Stimulated activated naive B cell treated with anti-CD40 and anti-IgM and Interleukin-4, amounts not matched to agents 10 μg/mL and 1 μg/mL and 100 μg/mL, for 72 hours (primary cell): Measurements from ENCODE around the gene SRL.
"Not testable (repeated sequence)": the region's sequence is repeated elsewhere in the genome, so short reads cannot be mapped to it uniquely, and the experiment has no call there.

Experiments used
- ATAC-seq, 2 donors: fragments of 150-1000 bp; cut with Tn5 transposase; replicated peaks; 2 replicates each; pipeline ENCODE4 v1.10.0; 2021; ENCODE audit warnings: moderate library complexity in 1 of 2
- DNase-seq: peaks from one replicate; pipeline ENCODE4 v3.0.0; 2021
- H3K27ac Mint-ChIP-seq: one replicate; pipeline ENCODE4 v1.8.0; 2022; ENCODE audit warnings: mild to moderate bottlenecking, mixed read lengths
- H3K27me3 Mint-ChIP-seq, 2 donors: one replicate each; pipeline ENCODE4 v1.8.0; 2022; ENCODE audit warnings: mixed read lengths in 2 of 2
- H3K36me3 Mint-ChIP-seq, 2 donors: one replicate each; pipeline ENCODE4 v1.8.0; 2022; ENCODE audit warnings: mixed read lengths in 2 of 2, mild to moderate bottlenecking in 1 of 2
- H3K4me1 Mint-ChIP-seq, 2 donors: one replicate each; pipeline ENCODE4 v1.8.0; 2022; ENCODE audit warnings: mixed read lengths in 2 of 2, mild to moderate bottlenecking in 1 of 2
- H3K4me3 Mint-ChIP-seq, 2 donors: one replicate each; pipeline ENCODE4 v1.8.0; 2022; ENCODE audit warnings: mild to moderate bottlenecking in 2 of 2, mixed read lengths in 2 of 2, moderate library complexity in 1 of 2
- H3K9me3 Mint-ChIP-seq, 2 donors: one replicate each; pipeline ENCODE4 v1.8.0; 2022; ENCODE audit warnings: mixed read lengths in 2 of 2, mild to moderate bottlenecking in 1 of 2

SRL gene

DNA sequence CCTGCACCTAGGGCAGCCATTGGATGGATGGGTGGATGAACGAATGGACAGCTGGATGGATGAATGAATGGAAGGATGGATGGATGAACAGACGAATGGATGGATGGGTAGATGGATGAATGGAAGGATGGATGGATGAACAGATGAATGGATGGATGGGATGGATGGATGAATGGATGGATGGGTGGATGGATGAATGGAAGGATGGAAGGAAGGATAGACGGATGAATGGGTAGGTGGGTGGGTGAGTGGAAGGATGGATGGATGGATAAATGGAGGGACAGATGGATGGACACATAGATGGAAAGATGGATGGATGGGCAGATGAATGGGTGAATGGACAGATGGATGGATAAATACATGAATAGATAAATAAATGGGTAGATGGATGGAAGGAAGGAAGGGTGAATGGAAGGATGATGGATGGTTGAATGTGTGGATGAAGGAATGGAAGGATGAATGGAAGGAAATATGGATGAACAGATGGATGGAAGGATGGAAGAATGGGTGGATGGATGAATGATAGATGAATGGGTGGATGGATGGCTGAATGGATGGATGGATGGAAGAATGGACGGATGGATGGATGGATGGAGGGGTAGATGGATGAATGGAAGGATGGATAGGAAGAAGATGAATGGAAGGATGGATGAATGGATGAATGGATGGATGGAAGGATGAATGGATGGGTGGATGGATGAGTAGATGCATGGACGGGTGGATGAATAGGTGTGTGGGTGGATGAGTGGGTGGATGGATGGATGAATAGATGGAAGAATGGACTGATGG, 15.4 kb downstream of the SRL start:
- DNase-seq (no peak), ATAC-seq (no peak)
- H3K27me3 Mint-ChIP-seq: peaks cover 6 to 8% of the 10 kb centered on the region in 2 donors
- H3K4me1 Mint-ChIP-seq: no peaks in the 10 kb centered on the region
- H3K4me3 Mint-ChIP-seq: no peak overlapping the region
- no peaks in the 10 kb centered on the region for H3K9me3 Mint-ChIP-seq
- no peak overlapping the region for H3K27ac Mint-ChIP-seq
- no peaks in the 10 kb centered on the region for H3K36me3 Mint-ChIP-seq

DNA sequence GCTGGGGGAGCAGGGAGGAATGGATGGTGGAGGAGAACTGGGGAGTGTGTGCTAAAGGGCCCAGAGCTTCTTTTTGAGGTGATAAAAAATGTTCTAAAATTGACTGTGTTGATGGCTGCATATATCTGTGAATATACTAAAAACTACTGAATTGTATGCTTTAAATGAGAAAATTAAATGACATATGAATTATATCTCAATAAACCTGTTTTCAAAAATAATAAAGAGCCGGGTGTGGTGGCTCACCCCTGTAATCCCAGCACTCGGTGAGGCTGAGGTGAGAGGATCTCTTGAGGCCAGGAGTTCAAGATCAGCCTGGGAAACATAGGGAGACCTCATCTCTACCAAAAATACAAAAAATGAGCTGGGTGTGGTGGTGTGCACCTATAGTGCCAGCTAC, 16.8 kb downstream of the SRL start:
- H3K4me1 Mint-ChIP-seq: no peaks in the 10 kb centered on the region
- no peaks in the 10 kb centered on the region for H3K36me3 Mint-ChIP-seq
- no peak for ATAC-seq
- no peak overlapping the region for H3K4me3 Mint-ChIP-seq
- H3K27me3 Mint-ChIP-seq: peaks cover 8 to 10% of the 10 kb centered on the region in 2 donors
- H3K27ac Mint-ChIP-seq: no peak overlapping the region
- no peaks in the 10 kb centered on the region for H3K9me3 Mint-ChIP-seq
- DNase-seq: no peak

DNA sequence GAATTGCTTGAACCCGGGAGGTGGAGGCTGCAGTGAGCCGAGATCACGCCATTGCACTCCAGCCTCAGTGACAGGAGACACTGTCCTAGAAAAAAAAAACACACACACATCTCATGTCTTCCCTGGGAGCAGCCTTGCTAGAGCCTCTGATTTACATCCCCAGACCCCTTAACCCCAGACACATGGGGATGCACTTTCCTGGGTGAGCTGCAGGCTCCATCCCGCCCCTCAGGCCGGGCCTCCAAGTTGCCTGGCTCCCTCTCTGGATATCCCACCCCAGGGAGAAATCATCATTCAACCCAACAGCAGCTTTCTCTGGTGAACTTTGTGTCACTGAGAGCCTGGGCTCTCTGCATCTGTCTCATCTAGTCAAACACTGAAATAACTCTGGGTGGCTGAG, 21.5 kb downstream of the SRL start:
- no peak for ATAC-seq
- Mint-ChIP-seq H3K9me3 (no peaks in the 10 kb centered on the region), H3K4me1 (no peaks in the 10 kb centered on the region), H3K27ac (no peak overlapping the region), H3K36me3 (no peaks in the 10 kb centered on the region), H3K4me3 (no peak overlapping the region), H3K27me3 (peaks cover 8 to 15% of the 10 kb centered on the region in 2 donors)
- no peak for DNase-seq

DNA sequence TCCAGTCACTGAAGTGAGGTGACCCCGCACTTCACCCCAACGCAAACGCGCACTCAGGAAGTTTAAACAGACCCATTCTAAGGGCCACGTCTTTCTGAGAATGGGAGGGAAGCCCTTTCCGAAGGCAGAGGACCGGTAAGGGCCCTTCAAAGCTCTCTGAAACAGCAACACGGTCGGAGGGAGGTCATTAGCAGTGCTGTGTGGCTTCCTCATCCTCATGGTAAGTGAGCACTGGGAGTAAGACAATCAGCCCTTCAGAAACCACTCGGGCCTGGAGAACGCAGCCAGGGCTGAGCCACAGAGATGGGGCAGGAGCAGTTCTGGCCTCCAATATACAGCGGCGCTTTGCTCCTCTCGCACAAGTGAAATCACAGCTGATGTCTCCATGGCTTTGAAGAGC, 23.7 kb downstream of the SRL start:
- Mint-ChIP-seq H3K4me3 (no peak overlapping the region), H3K9me3 (no peaks in the 10 kb centered on the region), H3K4me1 (no peaks in the 10 kb centered on the region), H3K27ac (no peak overlapping the region), H3K36me3 (no peaks in the 10 kb centered on the region), H3K27me3 (peaks cover 4 to 16% of the 10 kb centered on the region in 2 donors)
- no peak for DNase-seq
- no peak for ATAC-seq

DNA sequence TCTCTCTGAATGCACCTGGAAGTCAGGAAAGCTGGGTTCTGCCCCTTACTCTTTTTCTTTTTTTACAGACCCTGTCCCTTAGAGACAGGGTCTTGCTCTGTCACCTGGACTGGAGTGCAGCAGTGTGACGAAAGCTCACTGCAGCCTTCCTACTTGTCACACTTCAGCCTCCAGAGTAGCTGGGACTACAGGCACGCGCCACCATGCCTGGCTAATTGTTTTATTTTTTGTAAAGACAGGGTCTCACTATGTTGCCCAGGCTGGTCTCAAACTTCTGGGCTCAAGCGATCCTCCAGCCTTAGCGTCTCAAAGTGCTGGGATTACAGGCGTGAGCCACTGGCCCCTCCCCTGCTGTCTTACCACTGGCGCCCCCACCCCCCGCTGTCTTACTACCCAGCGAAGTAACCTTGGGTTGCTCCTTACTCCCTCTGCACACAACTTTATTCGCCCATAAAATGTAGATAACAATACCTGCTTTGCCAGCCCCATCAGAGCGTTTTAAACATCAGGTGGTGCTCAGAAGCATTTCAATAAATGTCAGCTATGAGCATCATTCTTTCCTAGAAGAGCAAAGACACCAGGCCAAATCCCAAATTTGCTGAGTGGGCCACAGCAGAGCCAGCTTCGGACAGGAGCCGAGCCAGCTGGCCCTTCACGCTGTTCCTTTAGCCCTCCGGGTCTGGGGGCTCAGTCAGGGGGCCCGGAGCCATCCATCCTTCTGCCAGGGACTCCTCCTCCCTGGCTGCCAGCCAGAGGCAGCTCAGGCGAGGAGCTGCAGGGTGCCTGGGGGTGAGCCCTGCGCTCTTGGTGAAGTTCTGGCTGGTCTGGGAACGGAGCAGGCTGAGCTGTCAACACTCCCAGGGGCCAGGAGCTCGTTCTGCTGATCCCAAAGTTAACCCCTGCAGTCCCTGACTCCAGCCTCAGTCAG, 24.4 kb downstream of the SRL start:
- H3K27me3 Mint-ChIP-seq: peaks cover 8 to 20% of the 10 kb centered on the region in 2 donors
- ATAC-seq: no peak
- H3K36me3 Mint-ChIP-seq: no peaks in the 10 kb centered on the region
- no peak overlapping the region for H3K4me3 Mint-ChIP-seq
- no peaks in the 10 kb centered on the region for H3K9me3 Mint-ChIP-seq
- DNase-seq: no peak
- H3K27ac Mint-ChIP-seq: no peak overlapping the region
- H3K4me1 Mint-ChIP-seq: no peaks in the 10 kb centered on the region

DNA sequence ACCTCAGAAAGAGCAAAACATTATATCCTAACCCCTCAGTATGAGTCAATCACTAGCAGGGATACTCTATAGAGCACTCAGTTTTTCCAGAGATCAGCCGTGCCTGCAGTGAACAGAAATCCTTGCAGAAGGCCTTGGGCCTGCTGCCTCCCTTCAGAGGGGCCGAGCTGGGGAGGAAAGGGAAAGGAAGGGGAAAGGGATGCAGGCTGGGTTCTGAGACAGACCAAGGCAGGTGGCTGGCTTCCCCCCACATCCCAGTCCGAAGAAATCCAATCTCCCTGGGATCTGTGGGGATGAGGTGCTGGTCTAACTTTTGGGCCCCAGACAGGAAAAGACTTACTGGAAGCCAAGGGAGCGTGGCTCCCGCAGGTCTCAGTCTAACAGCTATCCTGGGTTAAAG, 25.3 kb downstream of the SRL start:
- peak overlapping the region; percentile 48 for H3K27ac Mint-ChIP-seq
- peaks cover 4 to 20% of the 10 kb centered on the region in 2 donors for H3K27me3 Mint-ChIP-seq
- H3K36me3 Mint-ChIP-seq: no peaks in the 10 kb centered on the region
- H3K4me3 Mint-ChIP-seq: no peak overlapping the region
- H3K4me1 Mint-ChIP-seq: no peaks in the 10 kb centered on the region
- ATAC-seq (no peak), DNase-seq (no peak)
- no peaks in the 10 kb centered on the region for H3K9me3 Mint-ChIP-seq

DNA sequence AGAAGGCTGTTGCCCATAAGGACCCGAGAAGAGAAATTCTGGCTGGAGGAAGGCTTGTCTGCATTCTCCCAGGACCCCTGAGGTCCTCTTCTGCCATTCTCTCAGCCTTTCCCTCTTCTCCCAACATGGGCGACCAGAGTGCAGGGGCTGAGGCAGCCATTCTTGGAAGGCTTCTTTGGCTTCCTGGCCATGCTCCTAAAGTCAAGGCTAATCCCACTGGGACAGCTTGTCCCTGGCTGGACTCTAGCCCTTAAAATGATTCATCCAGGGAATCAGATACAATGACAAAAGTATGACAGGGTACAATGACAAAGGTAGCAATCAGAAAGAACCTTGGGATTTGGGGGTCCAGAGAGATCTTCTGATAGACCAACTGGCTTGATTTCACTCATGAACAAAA, 26.8 kb downstream of the SRL start:
- peaks cover 4 to 15% of the 10 kb centered on the region in 2 donors for H3K27me3 Mint-ChIP-seq

DNA sequence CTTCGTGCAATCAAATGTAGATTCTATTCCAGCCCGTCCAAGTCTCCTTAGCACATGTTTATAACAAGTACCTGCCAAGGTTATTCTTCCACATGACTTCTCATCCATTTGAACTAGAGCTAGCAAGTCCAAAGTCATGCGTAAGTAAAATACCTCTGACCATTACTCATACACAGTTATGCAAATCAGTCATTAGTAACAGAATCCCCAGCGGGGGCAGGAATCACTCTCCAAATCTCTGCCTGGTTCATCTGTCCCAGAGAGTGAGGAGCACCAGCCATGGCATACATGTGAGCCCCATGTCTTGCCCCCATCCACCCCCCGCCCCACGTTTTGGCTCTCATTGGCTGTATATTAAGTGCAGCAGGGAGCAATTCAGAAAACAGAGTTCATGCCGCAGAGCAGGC, 27.7 kb downstream of the SRL start:
- DNase-seq: no peak
- Mint-ChIP-seq H3K4me3 (no peak overlapping the region), H3K36me3 (no peaks in the 10 kb centered on the region), H3K4me1 (no peaks in the 10 kb centered on the region), H3K27me3 (peaks cover 4 to 23% of the 10 kb centered on the region in 2 donors), H3K27ac (no peak overlapping the region), H3K9me3 (no peaks in the 10 kb centered on the region)
- peak in 1 of 2 donors; percentile 38 for ATAC-seq

More for the DNA sequence above, 26.8 kb downstream of the SRL start:
- H3K4me1 Mint-ChIP-seq: no peaks in the 10 kb centered on the region
- ATAC-seq: no peak
- H3K9me3 Mint-ChIP-seq: no peaks in the 10 kb centered on the region
- H3K36me3 Mint-ChIP-seq: no peaks in the 10 kb centered on the region
- no peak overlapping the region for H3K4me3 Mint-ChIP-seq
- DNase-seq: no peak
- no peak overlapping the region for H3K27ac Mint-ChIP-seq

DNA sequence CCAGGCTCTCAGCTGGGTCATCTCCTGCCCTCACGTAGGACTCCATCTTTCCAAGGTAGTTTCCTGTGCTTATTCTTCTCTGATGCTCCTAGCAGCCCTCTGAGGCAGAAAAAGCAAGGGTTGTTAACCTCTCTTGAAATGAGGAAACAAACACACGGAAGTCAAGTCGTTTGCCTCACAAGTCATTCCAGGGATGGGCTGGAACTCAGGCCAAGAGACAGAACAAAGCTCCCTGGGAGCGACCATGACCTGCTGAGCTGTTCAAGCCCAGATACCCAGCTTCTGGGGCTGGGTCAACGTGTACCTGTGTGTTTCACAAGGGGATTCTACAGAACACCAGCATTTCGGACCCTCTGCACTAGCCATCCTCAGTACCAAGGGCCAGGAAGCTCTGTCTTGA, 28.1 kb downstream of the SRL start:
- no peak overlapping the region for H3K4me3 Mint-ChIP-seq
- DNase-seq: no peak
- ATAC-seq: no peak
- peaks cover 4 to 25% of the 10 kb centered on the region in 2 donors for H3K27me3 Mint-ChIP-seq
- no peaks in the 10 kb centered on the region for H3K9me3 Mint-ChIP-seq
- H3K36me3 Mint-ChIP-seq: no peaks in the 10 kb centered on the region
- peak overlapping the region; percentile 11 for H3K27ac Mint-ChIP-seq
- H3K4me1 Mint-ChIP-seq: no peaks in the 10 kb centered on the region

DNA sequence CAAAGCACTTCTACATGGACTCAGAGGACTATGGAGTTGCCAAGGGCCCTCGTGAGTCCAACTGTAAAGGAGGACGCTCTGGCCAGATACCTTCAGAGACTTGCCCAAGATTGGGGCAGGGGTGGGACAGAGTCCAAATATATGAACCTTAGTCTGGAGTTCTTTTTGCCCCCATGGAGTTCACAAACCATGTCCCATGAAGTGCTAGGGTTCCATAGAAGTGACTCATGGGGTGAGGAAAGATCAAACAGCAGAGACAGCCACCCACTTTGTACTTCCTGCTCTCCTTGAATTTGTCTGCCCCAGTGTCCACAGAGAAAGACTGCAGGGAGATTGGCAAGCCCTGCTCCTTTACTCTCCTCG, 29.0 kb downstream of the SRL start:
- H3K27me3 Mint-ChIP-seq: peaks cover 5 to 33% of the 10 kb centered on the region in 2 donors
- DNase-seq (no peak), ATAC-seq (no peak)
- no peak overlapping the region for H3K27ac Mint-ChIP-seq
- no peak overlapping the region for H3K4me3 Mint-ChIP-seq
- H3K4me1 Mint-ChIP-seq: no peaks in the 10 kb centered on the region
- no peaks in the 10 kb centered on the region for H3K36me3 Mint-ChIP-seq
- H3K9me3 Mint-ChIP-seq: no peaks in the 10 kb centered on the region

DNA sequence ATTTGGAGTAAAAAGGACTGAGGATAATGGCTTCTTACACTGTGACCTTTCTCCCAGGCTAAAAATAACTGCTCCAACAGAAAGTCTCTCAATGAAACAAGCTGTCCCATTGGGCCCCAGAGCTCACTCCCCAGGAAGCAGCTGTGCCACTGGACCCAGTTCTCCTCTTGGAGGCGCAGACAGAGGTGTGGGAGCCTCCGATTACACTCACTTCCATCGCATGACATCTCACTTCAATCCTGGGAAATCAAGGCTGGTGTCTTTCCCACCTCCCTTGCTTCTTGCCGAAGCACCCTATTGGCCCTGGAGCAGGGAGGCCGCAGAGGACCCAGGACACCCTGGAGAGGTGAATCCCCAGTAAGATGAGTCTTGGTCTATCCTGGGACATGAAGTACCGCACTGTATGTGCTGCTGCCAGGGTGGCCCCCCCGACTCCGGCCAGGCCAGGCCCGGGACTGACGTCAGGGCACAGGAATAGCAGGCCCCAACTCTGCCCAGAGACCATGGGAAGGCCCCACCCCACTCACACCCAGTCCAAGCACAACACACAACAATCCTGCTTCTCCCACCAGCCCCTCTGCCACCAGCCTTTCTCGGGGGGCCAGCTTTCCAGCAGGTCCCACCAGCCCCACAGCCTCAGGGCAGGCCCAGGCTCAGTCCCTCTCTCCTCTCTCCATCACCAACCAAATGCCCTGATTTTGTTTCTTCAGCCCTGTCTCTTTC, 29.5 kb downstream of the SRL start:
- Mint-ChIP-seq H3K36me3 (no peaks in the 10 kb centered on the region), H3K4me3 (no peak overlapping the region), H3K4me1 (peaks cover 0 to 2% of the 10 kb centered on the region in 2 donors), H3K27me3 (peaks cover 10 to 39% of the 10 kb centered on the region in 2 donors), H3K27ac (no peak overlapping the region), H3K9me3 (no peaks in the 10 kb centered on the region)
- no peak for DNase-seq
- ATAC-seq: peak in 1 of 2 donors; percentile 7

DNA sequence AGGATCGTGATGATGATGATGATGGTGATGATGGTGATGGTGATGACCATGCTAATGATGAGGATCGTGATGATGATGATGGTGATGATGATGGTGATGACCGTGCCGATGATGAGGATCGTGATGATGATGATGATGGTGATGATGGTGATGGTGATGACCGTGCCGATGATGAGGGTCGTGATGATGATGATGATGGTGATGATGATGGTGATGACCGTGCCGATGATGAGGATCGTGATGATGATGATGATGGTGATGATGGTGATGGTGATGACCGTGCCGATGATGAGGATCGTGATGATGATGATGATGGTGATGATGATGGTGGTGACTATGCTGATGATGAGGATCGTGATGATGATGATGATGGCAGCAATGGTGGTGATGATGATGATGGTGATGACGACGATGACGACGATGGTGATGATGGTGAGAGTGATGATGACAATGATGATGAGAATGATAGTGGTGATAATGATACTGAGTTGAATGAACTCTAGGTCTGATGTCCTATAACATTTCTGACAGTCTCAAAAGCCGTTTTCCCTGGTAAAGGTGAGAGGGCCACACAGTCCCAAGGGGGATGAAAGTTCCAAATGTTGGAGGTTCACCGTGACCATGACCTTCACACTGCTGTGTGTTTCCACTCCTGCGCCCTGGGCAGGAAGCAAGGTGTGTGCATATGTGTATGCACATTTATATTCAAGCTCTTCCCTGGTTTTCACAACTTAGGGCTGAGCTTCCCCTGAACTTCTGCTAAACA, 30.3 kb downstream of the SRL start:
- not testable (repeated sequence) for H3K4me3 Mint-ChIP-seq, H3K27ac Mint-ChIP-seq, DNase-seq, H3K36me3 Mint-ChIP-seq, H3K4me1 Mint-ChIP-seq, H3K9me3 Mint-ChIP-seq
- ATAC-seq: peak; percentile 52 to 56
- peaks cover 18 to 46% of the 10 kb centered on the region in 2 donors for H3K27me3 Mint-ChIP-seq

DNA sequence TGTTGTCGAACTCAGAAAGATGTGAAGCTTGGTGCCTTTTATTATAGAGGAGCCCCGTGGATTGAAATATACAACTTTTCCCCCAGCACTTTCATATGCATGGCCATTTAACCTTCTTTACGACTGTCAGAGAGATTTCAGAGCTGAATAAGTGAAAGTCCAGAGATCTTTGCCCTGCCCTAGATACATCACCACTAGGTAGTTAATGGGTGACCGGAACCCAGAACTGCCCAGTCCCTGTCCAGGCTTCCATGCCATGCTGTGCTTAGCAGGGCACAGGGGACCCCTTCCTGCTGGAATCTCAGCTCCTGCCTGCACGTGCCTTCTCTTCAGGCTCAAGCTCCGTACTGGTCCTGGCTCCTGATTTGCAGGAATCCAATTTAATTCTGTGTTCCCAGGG, 32.2 kb downstream of the SRL start:
- no peak for DNase-seq
- Mint-ChIP-seq H3K27ac (no peak overlapping the region), H3K4me3 (no peak overlapping the region), H3K36me3 (no peaks in the 10 kb centered on the region), H3K9me3 (no peaks in the 10 kb centered on the region), H3K27me3 (peaks cover 30 to 38% of the 10 kb centered on the region in 2 donors), H3K4me1 (peaks cover 6% of the 10 kb centered on the region in 2 donors)
- ATAC-seq: no peak

DNA sequence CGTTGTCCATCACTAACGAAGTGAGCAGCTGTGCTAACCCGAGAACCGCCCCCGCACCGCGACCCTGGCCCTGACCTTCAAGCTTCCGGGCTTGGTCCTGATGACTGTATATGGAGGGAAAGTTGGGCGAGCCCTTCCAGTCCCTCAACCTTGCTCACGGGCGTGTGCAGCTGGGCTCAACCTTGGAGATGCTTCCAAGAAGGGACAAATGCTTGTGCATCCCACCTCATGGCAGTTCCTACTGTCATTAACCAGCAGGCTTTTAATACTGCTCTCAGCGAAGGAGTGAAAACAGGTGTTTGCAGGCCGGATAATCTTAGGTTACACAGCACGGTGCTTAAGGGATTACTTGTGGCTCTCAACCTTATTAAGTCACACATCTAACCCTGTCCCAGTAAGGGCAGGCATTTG, 33.5 kb downstream of the SRL start:
- H3K9me3 Mint-ChIP-seq: no peaks in the 10 kb centered on the region
- peaks cover 31 to 38% of the 10 kb centered on the region in 2 donors for H3K27me3 Mint-ChIP-seq
- peaks cover 6% of the 10 kb centered on the region in 2 donors for H3K4me1 Mint-ChIP-seq
- H3K4me3 Mint-ChIP-seq: no peak overlapping the region
- H3K36me3 Mint-ChIP-seq: no peaks in the 10 kb centered on the region
- H3K27ac Mint-ChIP-seq: no peak overlapping the region
- DNase-seq: no peak
- ATAC-seq: no peak
